Naive thymus-derived CD4-positive, alpha-beta T cell (primary cell): ENCODE measurements around the gene ATXN3. TPM values are rescaled to one million over a fixed set of nuclear protein-coding genes. Genes with fewer than 3 reads are reported as not detected.

ENCODE experiments used
- ATAC-seq: fragments of 150-1000 bp; cut with Tn5 transposase; 2 replicates; pipeline ENCODE4 v1.10.0; 2021; ENCODE audit warnings: mild to moderate bottlenecking, moderate library complexity
- CTCF ChIA-PET: fragments of 350-600 bp; sonication (Branson Sonifier 250); formaldehyde crosslinking; loops from one replicate; lab custom pipeline; 2021; ENCODE audit warnings: antibody characterized with exemption; lab: Charles Lee
- POLR2A ChIA-PET: fragments of 350-600 bp; sonication (Branson Sonifier 250); formaldehyde crosslinking; loops from one replicate; lab custom pipeline; 2021; ENCODE audit warnings: antibody characterized with exemption, inconsistent platforms; lab: Charles Lee
- DNase-seq, 9 donors: peaks; one replicate each; pipeline versions ENCODE4 v3.0.0 to v3.0.0-alpha.2; 2020 to 2022; ENCODE audit warnings: mixed read lengths in 1 of 9
- H3K27ac ChIP-seq: one replicate; pipeline ENCODE4 v1.7.0; 2013; ENCODE audit warnings: mild to moderate bottlenecking, low read depth, low read length, moderate library complexity
- H3K27me3 ChIP-seq, 2 donors: one replicate each; pipeline ENCODE4 v1.7.0; 2013; ENCODE audit warnings: low read length in 2 of 2, mild to moderate bottlenecking in 2 of 2, moderate library complexity in 2 of 2; ENCODE audit not compliant: control insufficient read depth in 2 of 2, insufficient read depth in 2 of 2
- H3K36me3 ChIP-seq, 3 experiments: 1 replicate in 2 of 3; 2 replicates in 1 of 3; pipeline ENCODE4 v1.7.0; 2013; ENCODE audit warnings: low read length in 3 of 3, mild to moderate bottlenecking in 3 of 3, moderate library complexity in 1 of 3; ENCODE audit not compliant: insufficient read depth in 3 of 3, control insufficient read depth in 2 of 3
- H3K4me1 ChIP-seq, 2 donors: one replicate each; pipeline ENCODE4 v1.7.0; 2013; ENCODE audit warnings: low read length in 2 of 2, mild to moderate bottlenecking in 2 of 2, moderate library complexity in 1 of 2; ENCODE audit not compliant: control insufficient read depth in 2 of 2, insufficient read depth in 2 of 2
- H3K4me3 ChIP-seq: 2 replicates; pipeline ENCODE4 v1.7.0; 2013; ENCODE audit warnings: mild to moderate bottlenecking, low read length
- H3K9me3 ChIP-seq, 3 experiments: 1 replicate in 2 of 3; 2 replicates in 1 of 3; pipeline ENCODE4 v1.7.0; 2013; ENCODE audit warnings: low read length in 3 of 3; ENCODE audit not compliant: control insufficient read depth in 2 of 3
- H3K27ac Mint-ChIP-seq, 9 donors: one replicate each; pipeline ENCODE4 v1.8.0; 2020 to 2022; ENCODE audit warnings: mixed read lengths in 9 of 9, mild to moderate bottlenecking in 8 of 9, moderate library complexity in 5 of 9, inconsistent platforms in 2 of 9
- H3K27me3 Mint-ChIP-seq, 5 donors: one replicate each; pipeline ENCODE4 v1.8.0; 2021 to 2022; ENCODE audit warnings: mixed read lengths in 5 of 5, mild to moderate bottlenecking in 1 of 5
- H3K36me3 Mint-ChIP-seq, 5 donors: one replicate each; pipeline ENCODE4 v1.8.0; 2020 to 2022; ENCODE audit warnings: mixed read lengths in 5 of 5, mild to moderate bottlenecking in 3 of 5, inconsistent platforms in 1 of 5
- H3K4me1 Mint-ChIP-seq, 7 donors: one replicate each; pipeline ENCODE4 v1.8.0; 2020 to 2022; ENCODE audit warnings: mixed read lengths in 7 of 7, mild to moderate bottlenecking in 3 of 7, inconsistent platforms in 1 of 7
- H3K4me3 Mint-ChIP-seq, 10 donors: one replicate each; pipeline ENCODE4 v1.8.0; 2020 to 2022; ENCODE audit warnings: mild to moderate bottlenecking in 10 of 10, mixed read lengths in 10 of 10, moderate library complexity in 6 of 10, inconsistent platforms in 2 of 10
- H3K9me3 Mint-ChIP-seq, 11 donors: one replicate each; pipeline ENCODE4 v1.8.0; 2020 to 2022; ENCODE audit warnings: mixed read lengths in 11 of 11, mild to moderate bottlenecking in 4 of 11, inconsistent platforms in 1 of 11, moderate library complexity in 1 of 11
- intact Hi-C, 2 donors: fragments of 100-400 bp; cut with micrococcal nuclease; formaldehyde crosslinking; loops; one replicate each; pipeline ENCODE4 v1.15.1; 2023
- polyA plus RNA-seq, 2 donors: library from polyadenylated mRNA; unstranded; fragments of 300-500 nt; fragmentation: Illumina TruSeq; gene quantifications; one replicate each; pipeline ENCODE4 v1.2.3, GENCODE V29; 2021
- total RNA-seq, 6 experiments: library from RNA in 5 of 6; stranded (reverse) in 5 of 6; gene quantifications; 1 replicate in 5 of 6; 2 replicates in 1 of 6; pipeline ENCODE4 v1.2.3 and lab custom pipeline; 2021 to 2026

The ATXN3 gene
- total and polyA plus RNA-seq, 7 experiments from 2014 or later, result 15.5 to 54.9 (median 31.2) TPM

DNA sequence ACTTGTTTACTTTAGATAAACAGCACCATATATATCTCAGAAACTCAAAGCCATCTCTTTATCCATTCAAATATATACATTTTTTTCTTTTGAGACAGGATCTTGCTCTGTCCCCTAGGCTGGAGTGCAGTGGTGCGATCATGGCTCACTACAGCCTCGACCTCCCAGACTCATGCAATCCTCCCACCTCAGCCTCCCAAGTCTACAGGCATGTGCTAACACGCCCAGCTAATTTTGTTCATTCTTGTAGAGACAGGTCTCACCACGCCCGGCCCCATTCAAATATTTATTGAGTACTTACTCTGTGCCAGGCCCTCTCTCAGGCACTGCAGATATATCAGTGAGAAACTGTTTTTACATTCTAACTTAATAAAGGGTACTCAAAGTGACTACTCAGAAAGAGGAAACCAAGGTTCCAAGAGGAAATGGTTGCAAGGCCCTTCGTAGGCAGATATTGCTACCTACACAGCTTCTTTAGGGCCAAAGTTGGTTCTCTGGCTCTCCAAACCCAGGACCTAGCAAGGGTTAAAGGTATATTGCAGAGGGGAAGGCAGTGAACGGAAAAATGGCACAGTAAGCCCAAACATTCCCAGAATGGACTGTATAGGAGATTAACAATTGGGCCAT lies 2.9 kb downstream of the ATXN3 start:
- intact Hi-C loops, result loop anchor here (10.0 kb wide), 2 partner anchors 269 to 1101 kb away; partner anchors contain the start of genes GON7 (in 1 of the 2) and UBR7 (in 1 of the 2)
- POLR2A ChIA-PET, result interaction anchor here (0.8 kb wide), 1 partner anchor 1721 kb away, joined by 3 read pairs; no protein-coding TSS in a partner anchor
- CTCF ChIA-PET, result no interaction called here

DNA sequence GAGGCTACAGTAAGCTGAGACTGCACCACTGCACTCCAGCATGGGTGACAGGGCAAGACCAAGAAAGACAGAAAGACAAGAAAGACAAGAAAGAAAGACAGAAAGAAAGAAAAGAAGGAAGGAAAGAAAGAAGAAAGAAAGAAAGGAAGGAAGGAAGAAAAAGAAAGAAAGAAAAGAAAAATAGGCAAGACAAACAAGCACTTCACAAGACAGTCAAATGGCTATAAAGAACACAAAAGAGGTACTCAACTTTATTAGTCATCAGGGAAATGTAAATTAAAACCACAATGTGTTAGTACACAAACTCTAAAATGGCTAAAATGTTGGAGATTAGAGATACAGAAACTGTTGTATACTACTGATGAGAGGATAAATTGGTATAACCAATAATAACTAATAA lies 6.6 kb downstream of the ATXN3 start:
- Histone ChIP-seq H3K9me3 (no peaks in the 10 kb centered on the region), H3K4me3 (no peak overlapping the region), H3K4me1 (peaks cover 0 to 6% of the 10 kb centered on the region in 2 donors), H3K27me3 (no peaks in the 10 kb centered on the region), H3K27ac (no peak overlapping the region), H3K36me3 (peaks cover 1 to 13% (median 4%) of the 10 kb centered on the region in 3 experiments)
- Mint-ChIP-seq H3K9me3 (no peaks in the 10 kb centered on the region), H3K4me3 (no peak overlapping the region), H3K4me1 (peaks cover 28 to 51% (median 39%) of the 10 kb centered on the region in 7 donors), H3K36me3 (peaks cover 0 to 5% (median 4%) of the 10 kb centered on the region in 5 donors), H3K27me3 (no peaks in the 10 kb centered on the region), H3K27ac (peak overlapping the region in 2 of 9 donors; percentile 9 to 47)
- ATAC-seq (no peak), DNase-seq (no peak)
- ChIA-PET POLR2A (no interaction called here), CTCF (no interaction called here)
- intact Hi-C loops, result loop anchor here (10.0 kb wide), 2 partner anchors 265 to 1105 kb away; partner anchors contain the start of genes GON7 (in 1 of the 2) and UBR7 (in 1 of the 2)

More for the DNA sequence above, 2.9 kb downstream of the ATXN3 start:
- peaks cover 0 to 5% (median 0%) of the 10 kb centered on the region in 3 experiments for H3K36me3 ChIP-seq
- Mint-ChIP-seq H3K4me1 (peaks cover 44 to 77% (median 66%) of the 10 kb centered on the region in 7 donors), H3K4me3 (peak overlapping the region in 4 of 10 donors; percentile 18 to 65 (median 19)), H3K27me3 (no peaks in the 10 kb centered on the region), H3K9me3 (no peaks in the 10 kb centered on the region), H3K27ac (peak overlapping the region in 2 of 9 donors; percentile 49 to 52), H3K36me3 (peaks cover 0 to 2% (median 0%) of the 10 kb centered on the region in 5 donors)
- H3K4me3 ChIP-seq, result no peak overlapping the region
- H3K9me3 ChIP-seq, result no peaks in the 10 kb centered on the region
- no peak overlapping the region for H3K27ac ChIP-seq
- peaks cover 5 to 15% of the 10 kb centered on the region in 2 donors for H3K4me1 ChIP-seq
- ATAC-seq, result no peak
- H3K27me3 ChIP-seq, result no peaks in the 10 kb centered on the region
- no peak for DNase-seq

DNA sequence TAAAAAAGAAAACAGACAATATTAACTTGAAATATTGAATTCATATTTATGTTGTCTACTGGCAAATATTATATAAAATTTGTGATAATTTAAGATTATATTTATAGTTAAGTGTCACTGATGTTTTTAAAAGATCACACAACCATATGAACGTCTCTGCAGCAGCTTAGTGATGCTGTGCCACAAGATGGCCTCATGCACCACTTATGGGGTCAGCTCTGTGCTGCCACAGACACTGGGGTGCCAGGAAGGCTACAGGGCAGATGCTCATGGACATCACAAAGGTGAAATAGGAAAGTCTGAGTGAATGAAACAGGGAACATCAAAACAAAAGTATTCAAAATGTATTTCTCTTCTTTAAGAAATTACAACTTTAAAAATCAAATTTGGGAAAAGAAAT lies 13.1 kb downstream of the ATXN3 start:
- POLR2A ChIA-PET, result interaction anchor here (0.6 kb wide), 1 partner anchor 575 kb away, joined by 3 read pairs; no protein-coding TSS in a partner anchor
- peak in 2 of 9 donors; percentile 7 for DNase-seq
- ATAC-seq, result no peak
- intact Hi-C loops, result loop anchor here in 1 of 2 donors (1.0 kb wide), 1 partner anchor 510 kb away; no protein-coding TSS in a partner anchor
- Histone ChIP-seq H3K4me3 (no peak overlapping the region), H3K9me3 (no peaks in the 10 kb centered on the region), H3K27ac (no peak overlapping the region), H3K27me3 (no peaks in the 10 kb centered on the region), H3K4me1 (no peaks in the 10 kb centered on the region), H3K36me3 (peaks cover 4 to 35% (median 10%) of the 10 kb centered on the region in 3 experiments)
- CTCF ChIA-PET, result no interaction called here
- H3K4me1 Mint-ChIP-seq, result peaks cover 0 to 3% (median 0%) of the 10 kb centered on the region in 7 donors
- no peak overlapping the region for H3K4me3 Mint-ChIP-seq
- H3K27me3 Mint-ChIP-seq, result no peaks in the 10 kb centered on the region
- peaks cover 0 to 29% (median 17%) of the 10 kb centered on the region in 5 donors for H3K36me3 Mint-ChIP-seq
- H3K9me3 Mint-ChIP-seq, result no peaks in the 10 kb centered on the region
- H3K27ac Mint-ChIP-seq, result peak overlapping the region in 1 of 9 donors; percentile 6

DNA sequence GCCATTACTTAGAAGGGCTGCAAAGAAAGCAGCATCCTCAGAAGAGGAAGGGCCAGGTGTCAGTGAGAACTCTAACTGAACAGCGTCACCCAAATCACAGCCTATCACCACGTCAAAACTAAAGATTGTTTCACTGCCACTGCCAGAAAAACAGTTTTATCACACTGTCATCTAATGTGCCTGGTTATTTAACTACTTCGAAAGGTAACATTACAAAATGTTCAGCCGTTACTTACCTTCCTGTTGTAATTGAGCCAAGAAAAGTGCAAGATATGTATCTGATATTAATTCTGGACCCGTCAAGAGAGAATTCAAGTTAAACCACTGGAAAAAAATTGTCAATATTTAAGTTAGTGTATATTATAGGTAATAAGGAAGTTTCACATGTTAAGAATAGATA lies 17.9 kb downstream of the ATXN3 start:
- H3K27ac Mint-ChIP-seq, result no peak overlapping the region
- H3K36me3 ChIP-seq, result peaks cover 8 to 35% (median 14%) of the 10 kb centered on the region in 3 experiments
- no peak for ATAC-seq

DNA sequence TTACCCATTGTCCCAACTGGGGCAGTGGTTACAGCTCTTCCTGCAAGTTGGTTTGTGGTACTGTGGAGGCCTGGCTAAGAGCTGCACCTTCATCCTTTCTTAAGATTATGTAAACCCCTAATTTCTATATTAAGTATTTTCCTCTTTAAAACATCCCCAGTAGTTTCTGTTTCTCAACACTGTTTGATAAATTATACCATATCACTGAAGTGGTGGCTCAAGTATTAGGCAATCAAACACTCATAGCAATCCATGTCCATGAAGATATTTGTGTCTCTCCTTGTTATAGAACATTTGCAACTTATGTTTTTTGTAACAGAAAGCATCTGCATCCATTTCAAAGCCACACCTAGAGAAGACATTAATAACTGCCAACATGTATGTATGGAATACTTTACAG lies 31.8 kb downstream of the ATXN3 start:
- ATAC-seq (no peak), DNase-seq (no peak)
- ChIA-PET CTCF (no interaction called here), POLR2A (no interaction called here)
- H3K36me3 Mint-ChIP-seq, result peaks cover 0 to 32% (median 9%) of the 10 kb centered on the region in 5 donors
- H3K27me3 Mint-ChIP-seq, result no peaks in the 10 kb centered on the region
- H3K4me1 ChIP-seq, result no peaks in the 10 kb centered on the region
- peaks cover 2 to 36% (median 4%) of the 10 kb centered on the region in 3 experiments for H3K36me3 ChIP-seq
- intact Hi-C loops, result no loop called here
- H3K4me3 Mint-ChIP-seq, result no peak overlapping the region
- H3K27ac Mint-ChIP-seq, result no peak overlapping the region
- H3K27ac ChIP-seq, result no peak overlapping the region
- H3K9me3 ChIP-seq, result no peaks in the 10 kb centered on the region
- H3K27me3 ChIP-seq, result no peaks in the 10 kb centered on the region
- H3K4me3 ChIP-seq, result no peak overlapping the region
- no peaks in the 10 kb centered on the region for H3K9me3 Mint-ChIP-seq
- H3K4me1 Mint-ChIP-seq, result peaks cover 0 to 5% (median 0%) of the 10 kb centered on the region in 7 donors

More for the DNA sequence above, 17.9 kb downstream of the ATXN3 start:
- Mint-ChIP-seq H3K4me1 (no peaks in the 10 kb centered on the region), H3K27me3 (no peaks in the 10 kb centered on the region), H3K4me3 (no peak overlapping the region), H3K9me3 (no peaks in the 10 kb centered on the region), H3K36me3 (peaks cover 11 to 44% (median 32%) of the 10 kb centered on the region in 5 donors)
- H3K4me1 ChIP-seq, result no peaks in the 10 kb centered on the region
- H3K27me3 ChIP-seq, result no peaks in the 10 kb centered on the region
- ChIA-PET CTCF (interaction anchor here (0.6 kb wide), 1 partner anchor 329 kb away, joined by 3 read pairs; no protein-coding TSS in a partner anchor), POLR2A (no interaction called here)
- H3K9me3 ChIP-seq, result no peaks in the 10 kb centered on the region
- DNase-seq, result no peak
- no peak overlapping the region for H3K4me3 ChIP-seq
- intact Hi-C loops, result no loop called here
- H3K27ac ChIP-seq, result no peak overlapping the region

DNA sequence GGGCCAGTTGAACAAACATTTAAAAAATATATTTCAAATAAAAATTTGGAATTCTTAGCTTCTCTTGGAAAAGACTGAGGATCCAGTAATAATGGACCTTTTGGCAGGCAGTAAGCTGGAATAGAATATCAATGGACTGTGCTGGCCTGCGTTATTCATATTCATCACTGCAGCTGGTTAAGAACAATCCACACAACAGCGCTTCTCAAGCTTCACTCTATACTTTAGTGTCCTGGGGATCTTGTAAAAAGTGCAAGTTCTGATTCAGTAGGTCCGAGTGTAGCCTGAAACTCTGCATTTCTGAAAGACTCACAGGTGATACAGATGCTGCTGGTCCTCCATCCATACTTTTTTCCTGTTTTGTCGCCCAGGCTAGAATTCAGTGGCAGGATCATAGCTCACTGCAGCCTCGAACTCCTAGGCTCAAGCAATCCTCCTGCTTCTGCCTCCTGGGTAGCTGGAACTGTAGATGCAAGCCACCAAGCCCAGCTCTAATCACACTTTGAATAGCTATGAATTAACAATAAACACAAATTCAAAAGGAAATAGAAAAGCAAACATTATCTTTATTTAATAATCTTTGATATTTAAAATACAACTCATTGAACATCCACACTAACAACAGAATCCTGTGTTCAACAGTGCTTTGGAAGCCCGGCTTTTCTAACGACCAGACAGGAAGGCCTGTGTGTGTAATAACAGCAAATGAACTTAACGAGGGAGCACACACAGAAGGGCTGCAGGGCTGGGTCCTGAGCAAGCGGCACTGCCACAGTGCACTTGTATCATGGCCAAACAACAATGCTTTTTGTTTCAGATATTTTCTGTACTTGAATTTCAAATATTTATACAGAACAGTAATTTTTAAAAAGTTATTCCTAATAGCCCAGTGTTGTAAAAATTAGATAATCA lies 48.1 kb downstream of the ATXN3 start:
- Mint-ChIP-seq H3K4me3 (no peak overlapping the region), H3K9me3 (no peaks in the 10 kb centered on the region), H3K4me1 (no peaks in the 10 kb centered on the region), H3K27me3 (no peaks in the 10 kb centered on the region), H3K36me3 (peaks cover 0 to 6% (median 2%) of the 10 kb centered on the region in 5 donors), H3K27ac (no peak overlapping the region)
- no peak for DNase-seq
- Histone ChIP-seq H3K9me3 (no peaks in the 10 kb centered on the region), H3K27ac (no peak overlapping the region), H3K36me3 (peaks cover 0 to 5% (median 0%) of the 10 kb centered on the region in 3 experiments), H3K4me1 (no peaks in the 10 kb centered on the region), H3K27me3 (no peaks in the 10 kb centered on the region), H3K4me3 (no peak overlapping the region)
- intact Hi-C loops, result loop anchor here in 1 of 2 donors (2.0 kb wide), 1 partner anchor 17 kb away; the partner anchor contains the start of gene TRIP11
- CTCF ChIA-PET, result no interaction called here
- ATAC-seq, result no peak
- POLR2A ChIA-PET, result interaction anchor here (1.0 kb wide), 1 partner anchor 18 kb away, joined by 5 read pairs; no protein-coding TSS in a partner anchor
